Esophagus squamous epithelium (tissue), 4 donors: Measurements from ENCODE around the gene FTSJ3.

Experiments used
- CTCF ChIP-seq, 6 experiments: fragments of 450-650 bp in 4 of 6; fragments of 200-600 bp in 2 of 6; sonication (generic) in 2 of 6; IDR thresholded peaks; one replicate each; pipeline ENCODE4 v1.5.1; 2016 to 2019; ENCODE audit warnings: antibody characterized with exemption in 6 of 6, mild to moderate bottlenecking in 4 of 6, moderate library complexity in 4 of 6
- POLR2A ChIP-seq, 4 donors: fragments of 450-650 bp; IDR thresholded peaks; one replicate each; pipeline ENCODE4 v1.6.1; 2017; ENCODE audit warnings: antibody characterized with exemption in 4 of 4, mild to moderate bottlenecking in 4 of 4, moderate library complexity in 3 of 4

- TF ChIP-seq CTCF (IDR thresholded peaks at IDR 0.05) (no peak), POLR2A (IDR thresholded peaks at IDR 0.05) (no peak)
Observed at GRCh38 chr17:63830904-63831491, 3.5 kb upstream of the FTSJ3 start.
